ENCODE data around the gene NPAS1.

DNA sequence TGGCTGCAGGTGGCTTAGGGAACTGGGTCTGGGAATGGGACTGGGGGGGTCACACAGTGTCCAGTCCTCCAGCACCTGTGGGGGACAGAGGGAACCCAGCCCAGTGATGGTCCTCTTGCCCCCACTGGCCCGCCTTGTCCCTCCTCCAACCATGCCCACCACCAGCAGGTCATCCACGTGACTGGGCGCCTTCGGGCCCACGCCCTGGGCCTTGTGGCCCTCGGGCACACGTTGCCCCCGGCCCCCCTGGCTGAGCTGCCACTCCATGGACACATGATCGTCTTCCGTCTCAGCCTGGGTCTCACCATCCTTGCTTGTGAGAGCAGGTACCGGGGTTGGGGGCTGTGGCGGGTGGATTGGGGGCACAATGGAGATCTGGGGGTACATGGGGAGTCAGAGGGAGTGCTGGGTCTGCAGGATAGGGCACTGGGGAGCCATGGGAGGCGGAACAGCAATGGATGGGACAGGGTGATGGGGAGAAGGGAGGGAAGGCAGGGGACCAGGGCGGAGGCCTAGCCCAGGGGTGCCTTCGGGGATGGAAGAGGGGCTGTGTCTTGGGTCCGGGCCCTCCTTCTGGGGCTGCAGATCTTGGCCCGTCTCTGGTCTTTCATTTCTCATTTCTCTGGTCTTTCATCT is 19.7 kb downstream of the NPAS1 start:
- TF ChIP-seq L3MBTL2 (conservative IDR thresholded peaks at IDR 0.05) = no peak
- no peak for TF ChIP-seq FOXA1 (IDR thresholded peaks at IDR 0.05)
